CD4-positive, alpha-beta memory T cell (primary cell): ENCODE results near the gene C1GALT1. TPM values are rescaled to one million over a fixed set of nuclear protein-coding genes. Genes with fewer than 3 reads are reported as not detected.

ENCODE experiments used
- CTCF ChIA-PET: fragments of 350-600 bp; sonication (Branson Sonifier 250); formaldehyde crosslinking; loops from one replicate; lab custom pipeline; 2021; ENCODE audit warnings: inconsistent platforms; ENCODE audit not compliant: partially characterized antibody; lab: Charles Lee
- POLR2A ChIA-PET: fragments of 350-600 bp; sonication (Branson Sonifier 250); formaldehyde crosslinking; loops from one replicate; lab custom pipeline; 2021; ENCODE audit not compliant: partially characterized antibody; lab: Charles Lee
- DNase-seq, 5 donors: peaks; one replicate each; pipeline versions ENCODE4 v3.0.0 to v3.0.0-alpha.2; 2020 to 2022; ENCODE audit warnings: mixed read lengths in 1 of 5
- H3K27ac ChIP-seq: one replicate; pipeline ENCODE4 v1.7.0; 2013; ENCODE audit warnings: low read depth, low read length
- H3K27me3 ChIP-seq: 2 replicates; pipeline ENCODE4 v1.7.0; 2013; ENCODE audit warnings: mild to moderate bottlenecking, low read length, moderate library complexity; ENCODE audit not compliant: insufficient read depth
- H3K36me3 ChIP-seq: 2 replicates; pipeline ENCODE4 v1.7.0; 2013; ENCODE audit warnings: mild to moderate bottlenecking, low read length, moderate library complexity; ENCODE audit not compliant: insufficient read depth
- H3K4me1 ChIP-seq: 2 replicates; pipeline ENCODE4 v1.7.0; 2013; ENCODE audit warnings: mild to moderate bottlenecking, low read length, moderate library complexity; ENCODE audit not compliant: insufficient read depth
- H3K4me3 ChIP-seq, 2 donors: one replicate each; pipeline ENCODE4 v1.7.0; 2013; ENCODE audit warnings: low read length in 2 of 2, mild to moderate bottlenecking in 1 of 2
- H3K9me3 ChIP-seq, 2 donors: one replicate each; pipeline ENCODE4 v1.7.0; 2013; ENCODE audit warnings: low read length in 2 of 2, control low read depth in 1 of 2; ENCODE audit not compliant: control insufficient read depth in 1 of 2
- H3K27ac Mint-ChIP-seq, 7 donors: one replicate each; pipeline ENCODE4 v1.8.0; 2020 to 2021; ENCODE audit warnings: mixed read lengths in 7 of 7, mild to moderate bottlenecking in 6 of 7, inconsistent platforms in 3 of 7, moderate library complexity in 3 of 7
- H3K27me3 Mint-ChIP-seq, 2 donors: one replicate each; pipeline ENCODE4 v1.8.0; 2020 to 2021; ENCODE audit warnings: mixed read lengths in 2 of 2
- H3K36me3 Mint-ChIP-seq, 2 donors: one replicate each; pipeline ENCODE4 v1.8.0; 2020 to 2021; ENCODE audit warnings: mixed read lengths in 2 of 2, inconsistent platforms in 1 of 2, mild to moderate bottlenecking in 1 of 2
- H3K4me1 Mint-ChIP-seq, 4 donors: one replicate each; pipeline ENCODE4 v1.8.0; 2020 to 2021; ENCODE audit warnings: mixed read lengths in 4 of 4, mild to moderate bottlenecking in 1 of 4
- H3K4me3 Mint-ChIP-seq, 8 donors: one replicate each; pipeline ENCODE4 v1.8.0; 2020 to 2021; ENCODE audit warnings: mixed read lengths in 8 of 8, mild to moderate bottlenecking in 7 of 8, moderate library complexity in 6 of 8, inconsistent platforms in 3 of 8
- H3K9me3 Mint-ChIP-seq, 8 donors: one replicate each; pipeline ENCODE4 v1.8.0; 2020 to 2021; ENCODE audit warnings: mixed read lengths in 8 of 8, mild to moderate bottlenecking in 5 of 8, inconsistent platforms in 3 of 8, moderate library complexity in 1 of 8
- intact Hi-C: fragments of 100-400 bp; cut with micrococcal nuclease; formaldehyde crosslinking; loops from one replicate; pipeline ENCODE4 v1.15.1; 2023
- polyA plus RNA-seq, 2 donors: library from polyadenylated mRNA; unstranded; fragments of 300-500 nt; fragmentation: Illumina TruSeq; gene quantifications; one replicate each; pipeline ENCODE4 v1.2.3, GENCODE V29; 2021
- total RNA-seq, 2 experiments: library from RNA; stranded (reverse); gene quantifications; one replicate each; pipeline ENCODE4 v1.2.3, GENCODE V29; 2021

The C1GALT1 gene
- total and polyA plus RNA-seq, 4 experiments from 2014 or later = 54.6 to 68.5 (median 58.6) TPM

DNA sequence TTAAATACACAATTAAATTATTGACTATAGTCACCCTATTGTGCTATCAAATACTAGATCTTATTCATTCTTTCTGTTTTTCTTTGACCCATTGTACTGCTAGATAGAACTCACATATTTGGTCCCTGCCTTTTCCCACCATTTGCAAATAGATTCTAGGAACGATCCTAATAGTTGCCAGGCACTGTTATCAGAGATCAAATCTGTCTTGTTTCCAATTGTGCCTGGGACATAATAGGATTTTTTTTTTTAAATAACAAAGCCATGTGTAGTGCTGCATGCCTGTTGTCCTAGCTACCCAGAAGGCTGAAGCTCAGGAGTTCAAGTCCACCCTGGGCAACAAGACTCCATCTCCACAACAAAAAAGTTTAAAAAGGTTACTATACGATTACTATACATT is 72.0 kb downstream of the C1GALT1 start:
- intact Hi-C loops = no loop called here

DNA sequence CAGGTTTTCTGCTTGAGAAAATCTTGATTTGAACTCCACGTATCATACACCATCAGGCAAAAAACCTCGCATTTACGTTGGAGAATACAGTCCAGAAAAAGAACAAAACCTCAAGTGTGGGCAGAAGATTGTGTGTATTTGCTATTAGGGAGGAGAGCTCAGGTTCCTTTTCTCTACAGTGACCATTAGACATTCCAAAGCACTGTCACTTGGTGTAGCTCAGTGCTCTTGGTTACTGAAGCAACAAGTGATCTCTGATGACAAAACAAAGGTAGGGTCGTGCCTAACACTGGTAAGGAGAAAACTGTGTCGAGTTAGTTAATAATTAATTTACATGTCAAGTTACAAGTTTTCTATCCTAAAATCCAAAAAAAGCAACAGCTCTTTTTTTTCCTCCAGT is 72.6 kb downstream of the C1GALT1 start:
- H3K9me3 Mint-ChIP-seq = no peaks in the 10 kb centered on the region
- H3K4me1 Mint-ChIP-seq = peaks cover 19 to 38% (median 26%) of the 10 kb centered on the region in 4 donors
- no peak overlapping the region for H3K4me3 ChIP-seq
- H3K27ac ChIP-seq = no peak overlapping the region
- H3K27me3 Mint-ChIP-seq = no peaks in the 10 kb centered on the region
- H3K36me3 ChIP-seq = no peaks in the 10 kb centered on the region
- peaks cover 10 to 13% of the 10 kb centered on the region in 2 donors for H3K36me3 Mint-ChIP-seq
- no peaks in the 10 kb centered on the region for H3K9me3 ChIP-seq
- H3K4me3 Mint-ChIP-seq = no peak overlapping the region
- CTCF ChIA-PET = interaction anchor here (1.0 kb wide), 1 partner anchor 73 kb away, joined by 3 read pairs; no protein-coding TSS in a partner anchor
- H3K27ac Mint-ChIP-seq = peak overlapping the region in 5 of 7 donors; percentile 10 to 55 (median 31)
- POLR2A ChIA-PET = no interaction called here
- no peaks in the 10 kb centered on the region for H3K27me3 ChIP-seq
- no peak for DNase-seq
- H3K4me1 ChIP-seq = peaks cover 22% of the 10 kb centered on the region
- intact Hi-C loops = loop anchor here (5.0 kb wide), 2 partner anchors 153 to 287 kb away; no protein-coding TSS in a partner anchor

More for the DNA sequence above, 72.0 kb downstream of the C1GALT1 start:
- no peaks in the 10 kb centered on the region for H3K36me3 ChIP-seq
- H3K4me1 ChIP-seq = peaks cover 16% of the 10 kb centered on the region
- ChIA-PET CTCF (no interaction called here), POLR2A (interaction anchor here (1.2 kb wide), 1 partner anchor 10 kb away, joined by 4 read pairs; no protein-coding TSS in a partner anchor)
- Mint-ChIP-seq H3K27ac (peak overlapping the region in 2 of 7 donors; percentile 10 to 55), H3K36me3 (peaks cover 10 to 13% of the 10 kb centered on the region in 2 donors), H3K27me3 (no peaks in the 10 kb centered on the region), H3K4me1 (peaks cover 17 to 32% (median 22%) of the 10 kb centered on the region in 4 donors), H3K9me3 (no peaks in the 10 kb centered on the region), H3K4me3 (no peak overlapping the region)
- no peak for DNase-seq
- H3K9me3 ChIP-seq = no peaks in the 10 kb centered on the region
- no peak overlapping the region for H3K4me3 ChIP-seq
- H3K27ac ChIP-seq = no peak overlapping the region
- H3K27me3 ChIP-seq = no peaks in the 10 kb centered on the region

DNA sequence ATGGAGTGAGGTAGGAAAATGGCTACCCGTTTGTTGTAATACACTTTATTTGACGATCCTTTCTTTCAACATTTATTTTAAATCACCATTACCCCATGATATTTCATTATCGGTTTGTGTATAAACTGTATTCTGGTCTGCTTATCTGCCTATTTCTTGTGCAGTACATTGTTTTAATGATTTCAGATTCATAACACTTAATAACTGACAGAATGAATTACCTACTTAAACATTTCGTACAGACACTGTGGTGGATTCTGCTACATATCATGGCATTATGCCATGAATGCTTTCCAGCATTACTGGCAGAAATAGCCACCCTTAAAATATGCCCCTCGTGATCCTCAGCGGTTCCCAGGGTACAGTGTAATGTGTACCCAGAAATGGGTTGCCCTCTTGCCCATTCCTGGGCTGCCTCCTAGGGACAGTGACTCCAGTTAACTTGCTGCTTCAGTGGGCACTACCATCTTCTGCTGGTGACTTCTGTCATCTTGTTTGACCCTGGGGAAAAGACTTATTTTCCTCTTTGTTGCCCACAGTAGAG is 74.5 kb downstream of the C1GALT1 start:
- ChIA-PET POLR2A (interaction anchor here (0.6 kb wide), 1 partner anchor 873 kb away, joined by 3 read pairs; no protein-coding TSS in a partner anchor), CTCF (no interaction called here)
- no peak overlapping the region for H3K4me3 ChIP-seq
- H3K4me1 ChIP-seq = peaks cover 22% of the 10 kb centered on the region
- peak overlapping the region; percentile 66 to 87 (median 82) for H3K27ac Mint-ChIP-seq
- no peaks in the 10 kb centered on the region for H3K9me3 ChIP-seq
- H3K4me3 Mint-ChIP-seq = peak overlapping the region in 2 of 8 donors; percentile 4 to 15
- peaks cover 8 to 12% of the 10 kb centered on the region in 2 donors for H3K36me3 Mint-ChIP-seq
- no peak for DNase-seq
- peak overlapping the region; percentile 69 for H3K27ac ChIP-seq
- no peaks in the 10 kb centered on the region for H3K27me3 Mint-ChIP-seq
- H3K27me3 ChIP-seq = no peaks in the 10 kb centered on the region
- intact Hi-C loops = loop anchor here (5.0 kb wide), 2 partner anchors 155 to 285 kb away; no protein-coding TSS in a partner anchor
- H3K9me3 Mint-ChIP-seq = peaks cover 0 to 12% (median 0%) of the 10 kb centered on the region in 8 donors
- H3K4me1 Mint-ChIP-seq = peaks cover 22 to 38% (median 31%) of the 10 kb centered on the region in 4 donors
- no peaks in the 10 kb centered on the region for H3K36me3 ChIP-seq

DNA sequence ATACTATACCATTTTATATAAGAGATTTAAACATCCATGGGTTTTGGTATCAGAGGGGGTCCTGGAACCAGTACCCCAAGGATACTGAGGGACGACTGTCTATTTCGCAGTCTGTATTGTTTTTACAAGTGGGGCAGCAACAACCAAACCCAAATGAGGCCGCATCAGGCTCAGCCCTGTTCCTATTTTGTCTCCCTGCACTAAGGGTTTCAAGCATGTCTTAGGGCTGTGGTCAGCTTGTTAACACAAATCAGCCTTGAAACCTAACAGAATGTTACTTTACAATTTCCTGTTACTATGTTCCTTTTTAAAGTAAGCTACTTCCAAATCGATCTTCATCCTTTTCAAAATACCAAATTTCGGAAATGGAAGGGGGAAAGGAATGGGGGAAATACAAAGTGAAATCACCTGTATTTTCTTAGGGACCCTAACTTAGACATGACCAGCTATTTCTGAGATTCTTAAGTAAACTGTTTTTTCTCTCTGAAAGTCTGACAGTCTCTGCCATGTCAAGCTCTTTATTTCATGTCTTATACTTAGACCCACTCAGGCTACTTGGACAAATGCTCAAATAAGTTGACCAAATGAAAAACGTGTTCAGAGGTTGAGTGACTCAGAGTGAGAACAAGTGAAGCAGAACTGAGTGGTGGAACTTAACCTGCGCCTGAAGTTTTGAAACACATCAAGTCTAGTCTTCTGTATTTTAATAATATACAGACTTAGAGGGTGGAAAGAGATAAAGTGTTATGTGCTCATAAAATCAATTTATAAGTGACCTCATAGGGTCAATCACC is 75.8 kb downstream of the C1GALT1 start:
- H3K4me3 Mint-ChIP-seq = peak overlapping the region; percentile 49 to 86 (median 82)
- no peaks in the 10 kb centered on the region for H3K9me3 ChIP-seq
- H3K9me3 Mint-ChIP-seq = peaks cover 0 to 12% (median 0%) of the 10 kb centered on the region in 8 donors
- peaks cover 5 to 9% of the 10 kb centered on the region in 2 donors for H3K36me3 Mint-ChIP-seq
- peak overlapping the region; percentile 69 for H3K27ac ChIP-seq
- CTCF ChIA-PET = interaction anchor here (1.3 to 2.5 kb wide), 3 partner anchors 21 to 155 kb away, joined by 4 to 11 read pairs (median 5); no protein-coding TSS in a partner anchor
- POLR2A ChIA-PET = interaction anchor here (1.2 to 2.4 kb wide), 5 partner anchors 23 to 155 kb away, joined by 3 to 32 read pairs (median 4); partner anchors contain the start of gene C1GALT1
- H3K36me3 ChIP-seq = no peaks in the 10 kb centered on the region
- no peak overlapping the region for H3K4me3 ChIP-seq
- peaks cover 22% of the 10 kb centered on the region for H3K4me1 ChIP-seq
- H3K27me3 Mint-ChIP-seq = no peaks in the 10 kb centered on the region
- H3K4me1 Mint-ChIP-seq = peaks cover 24 to 44% (median 31%) of the 10 kb centered on the region in 4 donors
- intact Hi-C loops = loop anchor here (5.0 kb wide), 2 partner anchors 156 to 284 kb away; no protein-coding TSS in a partner anchor
- H3K27me3 ChIP-seq = no peaks in the 10 kb centered on the region
- H3K27ac Mint-ChIP-seq = peak overlapping the region; percentile 76 to 95 (median 91)
- no peak for DNase-seq

DNA sequence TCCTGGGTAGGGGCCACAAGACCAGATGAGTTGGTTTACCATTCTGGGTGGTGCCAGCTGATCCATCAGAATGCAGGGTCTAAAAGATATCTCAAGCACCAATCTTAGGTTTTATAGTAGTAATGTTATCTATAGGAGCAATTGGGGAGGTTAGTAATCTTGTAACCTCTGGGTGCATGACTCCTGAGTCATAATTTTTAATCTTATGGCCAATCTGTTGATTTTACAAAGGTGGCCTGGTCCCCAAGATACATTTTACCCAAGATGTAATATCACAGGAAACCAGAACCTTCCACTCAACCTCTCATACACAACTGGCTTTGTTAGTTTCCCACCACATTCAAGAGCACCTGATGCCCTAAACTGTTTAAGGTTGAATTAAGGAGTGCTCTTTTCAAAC is 79.5 kb downstream of the C1GALT1 start:
- no peak overlapping the region for H3K27ac Mint-ChIP-seq
- intact Hi-C loops = no loop called here

DNA sequence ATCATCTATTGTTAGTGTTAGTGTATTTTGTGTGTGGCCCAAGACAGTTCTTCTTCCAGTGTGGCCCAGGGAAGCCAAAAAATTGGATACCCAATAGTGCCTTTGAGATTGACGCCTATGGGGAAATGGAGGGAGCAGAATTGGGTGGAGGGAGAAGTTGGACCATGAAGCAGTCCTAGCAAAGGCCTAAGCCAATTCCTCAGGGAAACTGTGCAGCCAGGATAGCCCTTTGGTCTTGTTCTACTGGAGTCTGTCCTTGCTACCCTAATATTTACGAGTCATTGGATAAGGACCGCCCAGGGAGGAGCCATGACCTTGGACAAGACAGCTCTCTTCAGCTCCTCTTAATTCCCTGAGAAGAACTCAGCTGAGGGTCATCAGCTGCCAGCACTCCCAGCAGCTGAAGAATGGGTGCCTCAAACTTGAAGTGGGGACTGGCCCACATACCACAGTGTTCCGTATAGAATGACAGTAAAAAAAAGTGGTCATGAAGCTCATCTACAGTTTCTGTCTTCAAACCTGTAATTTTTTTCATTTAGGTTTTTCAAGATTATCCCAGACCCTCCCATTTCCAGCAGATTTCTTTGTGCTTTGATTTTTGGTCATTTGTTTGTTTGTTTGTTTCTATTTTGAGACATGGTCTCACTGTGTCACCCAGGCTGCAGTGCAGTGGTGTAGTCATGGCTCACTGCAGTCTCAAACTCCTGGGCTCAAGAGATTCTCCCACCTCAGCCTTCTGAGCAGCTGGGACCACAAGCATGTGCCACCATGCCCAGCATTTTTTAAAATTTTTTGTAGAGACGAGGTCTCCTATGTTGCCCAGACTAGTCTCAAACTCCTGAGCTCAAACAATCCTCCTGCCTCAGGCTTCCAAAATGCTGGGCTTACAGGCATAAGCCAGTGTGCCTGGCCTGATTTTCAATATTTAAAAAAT is 81.2 kb downstream of the C1GALT1 start:
- H3K27ac Mint-ChIP-seq = no peak overlapping the region
- intact Hi-C loops = no loop called here
- H3K36me3 Mint-ChIP-seq = peaks cover 0 to 4% of the 10 kb centered on the region in 2 donors
- no peaks in the 10 kb centered on the region for H3K36me3 ChIP-seq
- no peaks in the 10 kb centered on the region for H3K9me3 ChIP-seq
- DNase-seq = no peak
- peaks cover 6% of the 10 kb centered on the region for H3K4me1 ChIP-seq
- ChIA-PET POLR2A (no interaction called here), CTCF (interaction anchor here (0.9 to 1.7 kb wide), 2 partner anchors 24 to 158 kb away, joined by 3 to 5 read pairs; no protein-coding TSS in a partner anchor)
- H3K4me3 Mint-ChIP-seq = no peak overlapping the region
- peaks cover 0 to 12% (median 0%) of the 10 kb centered on the region in 8 donors for H3K9me3 Mint-ChIP-seq
- H3K27me3 Mint-ChIP-seq = no peaks in the 10 kb centered on the region
- no peak overlapping the region for H3K27ac ChIP-seq
- H3K4me1 Mint-ChIP-seq = peaks cover 7 to 25% (median 14%) of the 10 kb centered on the region in 4 donors
- no peak overlapping the region for H3K4me3 ChIP-seq
- H3K27me3 ChIP-seq = no peaks in the 10 kb centered on the region

More for the DNA sequence above, 79.5 kb downstream of the C1GALT1 start:
- CTCF ChIA-PET = interaction anchor here (1.7 kb wide), 1 partner anchor 25 kb away, joined by 5 read pairs; no protein-coding TSS in a partner anchor
- peaks cover 22% of the 10 kb centered on the region for H3K4me1 ChIP-seq
- H3K36me3 Mint-ChIP-seq = peaks cover 0 to 4% of the 10 kb centered on the region in 2 donors
- peaks cover 20 to 42% (median 28%) of the 10 kb centered on the region in 4 donors for H3K4me1 Mint-ChIP-seq
- H3K27ac ChIP-seq = no peak overlapping the region
- peaks cover 0 to 12% (median 0%) of the 10 kb centered on the region in 8 donors for H3K9me3 Mint-ChIP-seq
- no peak overlapping the region for H3K4me3 Mint-ChIP-seq
- no peaks in the 10 kb centered on the region for H3K27me3 ChIP-seq
- DNase-seq = no peak
- no peaks in the 10 kb centered on the region for H3K9me3 ChIP-seq
- POLR2A ChIA-PET = no interaction called here
- no peaks in the 10 kb centered on the region for H3K36me3 ChIP-seq
- H3K4me3 ChIP-seq = no peak overlapping the region
- no peaks in the 10 kb centered on the region for H3K27me3 Mint-ChIP-seq
